ENCODE results near the gene GTF2B.
"Not testable (repeated sequence)": the region's sequence is repeated elsewhere in the genome, so short reads cannot be mapped to it uniquely, and the experiment has no call there.

DNA sequence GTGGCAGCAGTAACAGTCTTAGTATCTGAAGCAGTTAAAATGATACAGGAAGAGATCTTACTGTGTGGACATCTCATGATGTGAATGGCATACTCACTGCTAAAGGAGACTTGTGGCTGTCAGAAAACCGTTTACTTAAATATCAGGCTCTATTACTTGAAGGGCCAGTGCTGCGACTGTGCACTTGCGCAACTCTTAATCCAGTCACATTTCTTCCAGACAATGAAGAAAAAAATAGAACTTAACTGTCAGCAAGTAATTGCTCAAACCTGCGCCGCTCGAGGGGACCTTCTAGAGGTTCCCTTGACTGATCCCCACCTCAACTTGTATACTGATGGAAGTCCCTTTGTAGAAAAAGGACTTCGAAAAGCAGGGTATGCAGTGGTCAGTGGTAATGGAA is 38.8 kb upstream of the GTF2B start:
- TF ChIP-seq, protein P1, sequence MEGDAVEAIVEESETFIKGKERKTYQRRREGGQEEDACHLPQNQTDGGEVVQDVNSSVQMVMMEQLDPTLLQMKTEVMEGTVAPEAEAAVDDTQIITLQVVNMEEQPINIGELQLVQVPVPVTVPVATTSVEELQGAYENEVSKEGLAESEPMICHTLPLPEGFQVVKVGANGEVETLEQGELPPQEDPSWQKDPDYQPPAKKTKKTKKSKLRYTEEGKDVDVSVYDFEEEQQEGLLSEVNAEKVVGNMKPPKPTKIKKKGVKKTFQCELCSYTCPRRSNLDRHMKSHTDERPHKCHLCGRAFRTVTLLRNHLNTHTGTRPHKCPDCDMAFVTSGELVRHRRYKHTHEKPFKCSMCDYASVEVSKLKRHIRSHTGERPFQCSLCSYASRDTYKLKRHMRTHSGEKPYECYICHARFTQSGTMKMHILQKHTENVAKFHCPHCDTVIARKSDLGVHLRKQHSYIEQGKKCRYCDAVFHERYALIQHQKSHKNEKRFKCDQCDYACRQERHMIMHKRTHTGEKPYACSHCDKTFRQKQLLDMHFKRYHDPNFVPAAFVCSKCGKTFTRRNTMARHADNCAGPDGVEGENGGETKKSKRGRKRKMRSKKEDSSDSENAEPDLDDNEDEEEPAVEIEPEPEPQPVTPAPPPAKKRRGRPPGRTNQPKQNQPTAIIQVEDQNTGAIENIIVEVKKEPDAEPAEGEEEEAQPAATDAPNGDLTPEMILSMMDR (IDR thresholded peaks at IDR 0.05 in 2 of 3, conservative IDR thresholded peaks at IDR 0.05 in 1 of 3; ENCODE audit: insufficient read depth in 2 of 3, low read depth in 1 of 3, low read length in 3 of 3), result not testable (repeated sequence)
- not testable (repeated sequence) for TF ChIP-seq HDGF (IDR thresholded peaks at IDR 0.05)

All from K562 (cell line).